CD4-positive, alpha-beta memory T cell (primary cell): Measurements from ENCODE around the gene KLHL25. TPM values are rescaled to one million over a fixed set of nuclear protein-coding genes. Genes with fewer than 3 reads are reported as not detected.

Experiments used
- CTCF ChIA-PET: fragments of 350-600 bp; sonication (Branson Sonifier 250); formaldehyde crosslinking; loops from one replicate; lab custom pipeline; 2021; ENCODE audit warnings: inconsistent platforms; ENCODE audit not compliant: partially characterized antibody; lab: Charles Lee
- POLR2A ChIA-PET: fragments of 350-600 bp; sonication (Branson Sonifier 250); formaldehyde crosslinking; loops from one replicate; lab custom pipeline; 2021; ENCODE audit not compliant: partially characterized antibody; lab: Charles Lee
- DNase-seq, 5 donors: peaks; one replicate each; pipeline versions ENCODE4 v3.0.0 to v3.0.0-alpha.2; 2020 to 2022; ENCODE audit warnings: mixed read lengths in 1 of 5
- H3K27ac ChIP-seq: one replicate; pipeline ENCODE4 v1.7.0; 2013; ENCODE audit warnings: low read depth, low read length
- H3K27me3 ChIP-seq: 2 replicates; pipeline ENCODE4 v1.7.0; 2013; ENCODE audit warnings: mild to moderate bottlenecking, low read length, moderate library complexity; ENCODE audit not compliant: insufficient read depth
- H3K36me3 ChIP-seq: 2 replicates; pipeline ENCODE4 v1.7.0; 2013; ENCODE audit warnings: mild to moderate bottlenecking, low read length, moderate library complexity; ENCODE audit not compliant: insufficient read depth
- H3K4me1 ChIP-seq: 2 replicates; pipeline ENCODE4 v1.7.0; 2013; ENCODE audit warnings: mild to moderate bottlenecking, low read length, moderate library complexity; ENCODE audit not compliant: insufficient read depth
- H3K4me3 ChIP-seq, 2 donors: one replicate each; pipeline ENCODE4 v1.7.0; 2013; ENCODE audit warnings: low read length in 2 of 2, mild to moderate bottlenecking in 1 of 2
- H3K9me3 ChIP-seq, 2 donors: one replicate each; pipeline ENCODE4 v1.7.0; 2013; ENCODE audit warnings: low read length in 2 of 2, control low read depth in 1 of 2; ENCODE audit not compliant: control insufficient read depth in 1 of 2
- H3K27ac Mint-ChIP-seq, 7 donors: one replicate each; pipeline ENCODE4 v1.8.0; 2020 to 2021; ENCODE audit warnings: mixed read lengths in 7 of 7, mild to moderate bottlenecking in 6 of 7, inconsistent platforms in 3 of 7, moderate library complexity in 3 of 7
- H3K27me3 Mint-ChIP-seq, 2 donors: one replicate each; pipeline ENCODE4 v1.8.0; 2020 to 2021; ENCODE audit warnings: mixed read lengths in 2 of 2
- H3K36me3 Mint-ChIP-seq, 2 donors: one replicate each; pipeline ENCODE4 v1.8.0; 2020 to 2021; ENCODE audit warnings: mixed read lengths in 2 of 2, inconsistent platforms in 1 of 2, mild to moderate bottlenecking in 1 of 2
- H3K4me1 Mint-ChIP-seq, 4 donors: one replicate each; pipeline ENCODE4 v1.8.0; 2020 to 2021; ENCODE audit warnings: mixed read lengths in 4 of 4, mild to moderate bottlenecking in 1 of 4
- H3K4me3 Mint-ChIP-seq, 8 donors: one replicate each; pipeline ENCODE4 v1.8.0; 2020 to 2021; ENCODE audit warnings: mixed read lengths in 8 of 8, mild to moderate bottlenecking in 7 of 8, moderate library complexity in 6 of 8, inconsistent platforms in 3 of 8
- H3K9me3 Mint-ChIP-seq, 8 donors: one replicate each; pipeline ENCODE4 v1.8.0; 2020 to 2021; ENCODE audit warnings: mixed read lengths in 8 of 8, mild to moderate bottlenecking in 5 of 8, inconsistent platforms in 3 of 8, moderate library complexity in 1 of 8
- intact Hi-C: fragments of 100-400 bp; cut with micrococcal nuclease; formaldehyde crosslinking; loops from one replicate; pipeline ENCODE4 v1.15.1; 2023
- polyA plus RNA-seq, 2 donors: library from polyadenylated mRNA; unstranded; fragments of 300-500 nt; fragmentation: Illumina TruSeq; gene quantifications; one replicate each; pipeline ENCODE4 v1.2.3, GENCODE V29; 2021
- total RNA-seq, 2 experiments: library from RNA; stranded (reverse); gene quantifications; one replicate each; pipeline ENCODE4 v1.2.3, GENCODE V29; 2021

KLHL25 gene
- total and polyA plus RNA-seq, 4 experiments from 2014 or later = 1.6 to 11.4 (median 6.7) TPM

- no peaks in the 10 kb centered on the region for H3K9me3 ChIP-seq
- no peaks in the 10 kb centered on the region for H3K27me3 Mint-ChIP-seq
- H3K4me1 Mint-ChIP-seq = peaks cover 6 to 16% (median 11%) of the 10 kb centered on the region in 4 donors
- no peak overlapping the region for H3K4me3 ChIP-seq
- no peaks in the 10 kb centered on the region for H3K4me1 ChIP-seq
- H3K27ac ChIP-seq = no peak overlapping the region
- no peaks in the 10 kb centered on the region for H3K9me3 Mint-ChIP-seq
- no peaks in the 10 kb centered on the region for H3K36me3 ChIP-seq
- ChIA-PET POLR2A (no interaction called here), CTCF (no interaction called here)
- no peaks in the 10 kb centered on the region for H3K27me3 ChIP-seq
- no peak overlapping the region for H3K4me3 Mint-ChIP-seq
- peaks cover 4 to 7% of the 10 kb centered on the region in 2 donors for H3K36me3 Mint-ChIP-seq
- H3K27ac Mint-ChIP-seq = peak overlapping the region in 1 of 7 donors; percentile 32
- no peak for DNase-seq
- intact Hi-C loops = no loop called here
Observed at GRCh38 chr15:85771271-85771670, 23.5 kb downstream of the KLHL25 start.

- CTCF ChIA-PET = interaction anchor here (0.6 kb wide), 1 partner anchor 39 kb away, joined by 5 read pairs; no protein-coding TSS in a partner anchor
- no peaks in the 10 kb centered on the region for H3K9me3 Mint-ChIP-seq
- H3K4me1 ChIP-seq = no peaks in the 10 kb centered on the region
- peak overlapping the region in 1 of 7 donors; percentile 47 for H3K27ac Mint-ChIP-seq
- intact Hi-C loops = no loop called here
- H3K36me3 Mint-ChIP-seq = peaks cover 4 to 8% of the 10 kb centered on the region in 2 donors
- POLR2A ChIA-PET = no interaction called here
- no peaks in the 10 kb centered on the region for H3K27me3 ChIP-seq
- no peaks in the 10 kb centered on the region for H3K27me3 Mint-ChIP-seq
- peaks cover 6 to 15% (median 10%) of the 10 kb centered on the region in 4 donors for H3K4me1 Mint-ChIP-seq
- H3K9me3 ChIP-seq = no peaks in the 10 kb centered on the region
- H3K36me3 ChIP-seq = no peaks in the 10 kb centered on the region
- no peak overlapping the region for H3K4me3 ChIP-seq
- no peak overlapping the region for H3K4me3 Mint-ChIP-seq
- H3K27ac ChIP-seq = no peak overlapping the region
- no peak for DNase-seq
Observed at GRCh38 chr15:85770096-85771041, 24.4 kb downstream of the KLHL25 start.

- H3K27ac Mint-ChIP-seq = no peak overlapping the region
Observed at GRCh38 chr15:85769182-85769900, 25.4 kb downstream of the KLHL25 start.

GRCh38 chr15:85768595-85769168 is 26.0 kb downstream of the KLHL25 start:
- Histone ChIP-seq H3K36me3 (no peaks in the 10 kb centered on the region), H3K4me1 (no peaks in the 10 kb centered on the region), H3K27ac (no peak overlapping the region), H3K27me3 (no peaks in the 10 kb centered on the region), H3K9me3 (no peaks in the 10 kb centered on the region), H3K4me3 (no peak overlapping the region)
- Mint-ChIP-seq H3K9me3 (no peaks in the 10 kb centered on the region), H3K27me3 (no peaks in the 10 kb centered on the region), H3K27ac (no peak overlapping the region), H3K4me1 (peaks cover 5 to 10% (median 8%) of the 10 kb centered on the region in 4 donors), H3K4me3 (no peak overlapping the region), H3K36me3 (peaks cover 7 to 8% of the 10 kb centered on the region in 2 donors)
- ChIA-PET CTCF (no interaction called here), POLR2A (interaction anchor here (1.1 kb wide), 1 partner anchor 24 kb away, joined by 3 read pairs; no protein-coding TSS in a partner anchor)
- intact Hi-C loops = no loop called here
- no peak for DNase-seq

More at GRCh38 chr15:85769182-85769900, 25.4 kb downstream of the KLHL25 start:
- Histone ChIP-seq H3K27me3 (no peaks in the 10 kb centered on the region), H3K4me1 (no peaks in the 10 kb centered on the region), H3K9me3 (no peaks in the 10 kb centered on the region), H3K36me3 (no peaks in the 10 kb centered on the region), H3K27ac (no peak overlapping the region), H3K4me3 (no peak overlapping the region)
- Mint-ChIP-seq H3K9me3 (no peaks in the 10 kb centered on the region), H3K36me3 (peaks cover 7 to 8% of the 10 kb centered on the region in 2 donors), H3K27me3 (no peaks in the 10 kb centered on the region), H3K4me3 (no peak overlapping the region), H3K4me1 (peaks cover 6 to 14% (median 10%) of the 10 kb centered on the region in 4 donors)
- POLR2A ChIA-PET = interaction anchor here (1.1 kb wide), 1 partner anchor 24 kb away, joined by 3 read pairs; no protein-coding TSS in a partner anchor
- CTCF ChIA-PET = no interaction called here
- DNase-seq = no peak
- intact Hi-C loops = no loop called here

GRCh38 chr15:85767785-85768529 is 26.8 kb downstream of the KLHL25 start:
- Mint-ChIP-seq H3K36me3 (peaks cover 7 to 11% of the 10 kb centered on the region in 2 donors), H3K4me3 (no peak overlapping the region), H3K4me1 (peaks cover 3 to 9% (median 6%) of the 10 kb centered on the region in 4 donors), H3K27ac (no peak overlapping the region), H3K9me3 (no peaks in the 10 kb centered on the region), H3K27me3 (no peaks in the 10 kb centered on the region)
- Histone ChIP-seq H3K4me3 (no peak overlapping the region), H3K27me3 (no peaks in the 10 kb centered on the region), H3K27ac (no peak overlapping the region), H3K4me1 (no peaks in the 10 kb centered on the region), H3K36me3 (no peaks in the 10 kb centered on the region), H3K9me3 (no peaks in the 10 kb centered on the region)
- intact Hi-C loops = no loop called here
- CTCF ChIA-PET = no interaction called here
- POLR2A ChIA-PET = interaction anchor here (1.1 kb wide), 1 partner anchor 25 kb away, joined by 3 read pairs; no protein-coding TSS in a partner anchor
- no peak for DNase-seq

- Mint-ChIP-seq H3K36me3 (peaks cover 7 to 13% of the 10 kb centered on the region in 2 donors), H3K27ac (no peak overlapping the region)
Observed at GRCh38 chr15:85766001-85766831, 28.5 kb downstream of the KLHL25 start.

More at GRCh38 chr15:85766001-85766831, 28.5 kb downstream of the KLHL25 start:
- no peak overlapping the region for H3K4me3 ChIP-seq
- ChIA-PET CTCF (no interaction called here), POLR2A (no interaction called here)
- intact Hi-C loops = no loop called here
- Mint-ChIP-seq H3K27me3 (no peaks in the 10 kb centered on the region), H3K4me1 (peaks cover 0 to 9% (median 4%) of the 10 kb centered on the region in 4 donors), H3K4me3 (no peak overlapping the region), H3K9me3 (no peaks in the 10 kb centered on the region)
- no peak for DNase-seq
- H3K4me1 ChIP-seq = no peaks in the 10 kb centered on the region
- no peak overlapping the region for H3K27ac ChIP-seq
- H3K36me3 ChIP-seq = no peaks in the 10 kb centered on the region
- no peaks in the 10 kb centered on the region for H3K27me3 ChIP-seq
- no peaks in the 10 kb centered on the region for H3K9me3 ChIP-seq
